IPS-18c (cell line): ENCODE results near the gene CADM1.

Experiments used
- H3K4me3 ChIP-seq: 2 replicates; pipeline ENCODE4 v1.7.0; 2013; ENCODE audit warnings: low read depth, mild to moderate bottlenecking, low read length, moderate library complexity; ENCODE audit not compliant: insufficient read depth
- H3K9me3 ChIP-seq: one replicate; pipeline ENCODE4 v1.6.1; 2013; ENCODE audit warnings: mild to moderate bottlenecking, low read length, moderate library complexity; ENCODE audit not compliant: control insufficient read depth, insufficient read depth

CADM1 gene

DNA sequence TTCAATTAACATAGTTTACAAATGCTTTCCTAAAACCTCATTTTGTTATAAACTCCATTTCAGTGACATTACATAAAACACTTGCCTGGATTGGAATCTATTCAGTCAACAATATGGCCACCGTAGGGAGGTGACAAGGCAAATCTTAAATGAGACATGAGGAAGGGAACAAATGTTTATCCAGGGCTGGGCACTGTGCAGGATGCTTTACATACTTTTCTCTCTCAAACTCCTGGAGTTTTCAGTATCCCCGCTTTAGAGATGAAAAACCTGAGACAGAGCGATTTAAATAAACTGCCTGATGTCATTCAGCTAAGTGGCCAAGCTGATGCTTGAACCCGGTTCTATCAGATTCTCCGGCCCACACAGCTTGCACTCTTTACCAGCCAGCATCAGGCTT is 259.9 kb downstream of the CADM1 start:
- Histone ChIP-seq H3K4me3 (no peak overlapping the region), H3K9me3 (no peaks in the 10 kb centered on the region)

DNA sequence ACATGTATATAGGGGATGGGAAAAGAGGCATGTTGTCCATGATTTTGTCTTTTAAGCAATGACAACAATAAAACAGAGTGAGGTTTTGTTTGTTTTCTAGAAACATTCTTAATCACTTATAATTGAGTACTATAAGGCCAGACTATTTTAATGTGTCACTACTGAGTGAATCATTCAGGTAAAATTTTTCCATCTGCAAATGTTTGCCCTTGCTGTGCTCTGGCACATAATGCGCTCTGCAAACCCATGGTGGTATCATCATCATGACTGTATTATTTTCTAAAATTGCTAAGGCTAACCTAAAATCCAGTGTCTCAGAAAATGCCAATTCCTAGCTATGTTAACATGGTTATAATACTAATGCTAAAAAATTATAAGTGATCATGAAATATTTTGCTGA is 261.2 kb downstream of the CADM1 start:
- no peaks in the 10 kb centered on the region for H3K9me3 ChIP-seq
- no peak overlapping the region for H3K4me3 ChIP-seq

DNA sequence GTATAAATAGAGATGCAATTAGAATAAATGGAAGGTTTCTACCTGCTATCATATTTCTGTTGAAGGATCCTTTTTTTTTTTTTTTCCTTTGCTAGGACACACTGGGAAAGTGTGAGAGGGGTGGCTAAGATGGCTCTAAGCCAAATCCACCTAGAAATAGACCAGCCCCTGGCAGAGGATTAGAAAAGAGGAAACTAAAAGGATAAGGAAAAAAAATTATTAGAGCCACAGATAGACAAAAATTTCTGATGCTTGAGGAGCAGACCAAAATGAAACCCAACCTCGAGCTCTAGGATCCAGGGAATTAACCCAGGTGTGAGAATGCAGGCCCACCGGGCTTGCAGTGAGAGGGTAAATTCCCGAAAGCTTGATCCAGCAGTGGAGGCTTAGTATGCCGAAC is 262.3 kb downstream of the CADM1 start:
- no peaks in the 10 kb centered on the region for H3K9me3 ChIP-seq
- H3K4me3 ChIP-seq, result no peak overlapping the region

DNA sequence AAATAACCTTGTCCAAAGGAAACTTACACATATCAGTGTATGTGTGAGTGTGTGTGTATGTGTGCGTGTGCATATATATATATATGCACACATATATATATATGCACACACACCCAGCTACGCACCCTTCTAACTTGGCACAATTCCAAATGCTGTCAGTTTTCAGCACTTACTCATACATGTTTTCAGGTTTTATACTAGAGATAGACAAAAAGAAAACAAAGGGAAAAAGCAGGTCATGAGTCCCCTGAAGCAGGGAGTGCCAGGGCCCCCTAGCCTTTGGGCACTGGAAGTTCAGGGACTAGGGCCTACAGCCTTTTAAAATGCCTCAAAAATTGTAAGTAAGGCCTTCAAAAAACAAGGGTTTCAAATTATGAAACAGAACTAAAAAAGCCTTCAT is 265.4 kb downstream of the CADM1 start:
- H3K4me3 ChIP-seq, result no peak overlapping the region
- H3K9me3 ChIP-seq, result no peaks in the 10 kb centered on the region

DNA sequence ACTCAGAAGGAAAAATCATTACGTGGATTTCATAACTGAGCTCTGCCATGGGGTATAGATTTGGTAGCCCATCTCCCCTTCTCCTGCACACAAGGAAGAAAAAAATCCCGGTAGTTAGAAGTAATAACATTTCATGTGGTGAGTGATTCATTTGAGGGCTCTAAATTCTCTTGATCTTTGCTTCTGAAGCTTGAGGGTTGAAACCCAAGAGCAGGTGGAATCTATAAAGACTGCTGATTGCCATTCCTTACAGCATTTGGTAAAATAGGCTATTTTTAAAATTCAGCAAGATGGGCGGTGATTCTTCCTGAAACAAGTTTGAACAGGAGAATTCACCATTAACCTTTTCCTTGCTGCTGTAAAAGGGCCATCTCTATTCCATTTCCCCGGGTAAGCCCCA is 266.1 kb downstream of the CADM1 start:
- no peak overlapping the region for H3K4me3 ChIP-seq
- H3K9me3 ChIP-seq, result no peaks in the 10 kb centered on the region

DNA sequence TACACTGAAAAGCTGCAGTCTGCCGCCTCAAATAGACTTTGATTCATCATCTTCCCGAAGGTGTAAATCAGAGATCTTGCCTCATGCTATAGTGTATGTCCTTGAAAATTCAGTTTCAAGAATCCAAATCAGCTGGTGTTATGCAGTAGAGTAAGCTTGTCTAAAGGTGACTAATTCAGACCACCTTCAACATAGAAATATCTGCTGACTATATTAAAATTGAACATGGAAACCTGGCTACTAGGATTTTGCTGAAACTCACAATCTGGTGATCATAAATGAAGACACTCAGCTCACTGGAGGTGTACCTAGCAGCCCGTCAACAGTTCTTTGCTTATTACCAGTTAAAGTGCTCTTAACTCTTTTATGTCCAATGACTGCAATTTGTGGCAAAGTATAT is 266.6 kb downstream of the CADM1 start:
- Histone ChIP-seq H3K9me3 (no peaks in the 10 kb centered on the region), H3K4me3 (no peak overlapping the region)

DNA sequence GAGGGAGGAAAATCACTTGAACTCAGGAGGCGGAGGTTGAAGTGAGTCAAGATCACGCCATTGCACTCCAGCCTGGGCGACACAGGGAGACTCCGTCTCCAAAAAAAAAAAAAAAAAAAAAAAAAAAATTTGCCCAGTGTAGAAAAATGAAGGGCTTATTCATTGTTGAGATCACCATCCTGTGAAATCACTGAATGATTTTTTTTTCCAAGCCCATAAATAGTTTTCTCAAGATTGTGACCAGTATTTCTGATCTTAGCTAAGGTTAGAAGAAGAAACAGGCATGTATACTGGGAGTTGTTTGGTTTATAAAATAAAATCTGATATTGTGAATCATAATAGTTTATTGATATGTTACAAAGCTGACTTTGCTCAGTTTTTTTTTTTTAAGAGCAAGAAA is 269.4 kb downstream of the CADM1 start:
- Histone ChIP-seq H3K4me3 (no peak overlapping the region), H3K9me3 (no peaks in the 10 kb centered on the region)

DNA sequence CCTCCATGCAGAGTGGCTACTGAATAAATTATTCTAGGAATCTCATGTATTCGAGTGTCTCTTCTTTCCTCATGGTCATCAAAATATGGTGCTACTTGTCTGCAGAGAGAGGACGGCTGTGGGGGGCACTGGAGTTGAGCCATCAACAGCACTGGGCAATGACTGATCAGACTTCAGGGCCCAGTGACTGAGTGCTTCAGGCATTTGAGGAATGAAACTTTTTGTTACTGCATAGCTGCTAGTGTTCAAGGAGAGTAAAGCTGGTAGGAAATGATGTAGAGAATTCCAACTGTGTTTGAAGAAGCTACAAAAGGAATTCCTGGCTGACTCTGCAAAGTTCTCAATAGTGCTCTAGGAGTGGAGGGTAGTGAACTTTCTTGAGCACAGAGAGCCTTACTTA is 277.7 kb downstream of the CADM1 start:
- Histone ChIP-seq H3K9me3 (no peaks in the 10 kb centered on the region), H3K4me3 (no peak overlapping the region)

DNA sequence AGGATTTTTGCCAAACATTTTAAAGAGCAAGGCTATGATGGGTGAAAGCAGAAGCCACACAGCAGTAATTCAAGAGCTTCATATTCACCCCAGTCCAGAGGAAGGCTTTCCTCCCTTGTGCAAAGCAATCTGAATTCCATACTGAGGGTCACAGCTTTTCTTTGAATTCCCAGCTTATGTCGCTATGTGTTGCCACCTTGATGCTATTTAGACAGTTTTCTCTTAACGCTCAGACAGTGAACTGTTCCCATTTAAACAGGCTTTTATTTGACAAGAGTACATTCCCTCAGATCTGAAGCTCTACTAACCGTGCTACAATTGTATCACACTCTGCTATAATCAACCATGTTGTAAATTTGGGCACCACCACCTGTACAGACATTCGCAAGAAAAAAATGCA is 279.7 kb downstream of the CADM1 start:
- no peak overlapping the region; the same call in 1 of the 2 replicates for H3K4me3 ChIP-seq
- H3K9me3 ChIP-seq, result no peaks in the 10 kb centered on the region

DNA sequence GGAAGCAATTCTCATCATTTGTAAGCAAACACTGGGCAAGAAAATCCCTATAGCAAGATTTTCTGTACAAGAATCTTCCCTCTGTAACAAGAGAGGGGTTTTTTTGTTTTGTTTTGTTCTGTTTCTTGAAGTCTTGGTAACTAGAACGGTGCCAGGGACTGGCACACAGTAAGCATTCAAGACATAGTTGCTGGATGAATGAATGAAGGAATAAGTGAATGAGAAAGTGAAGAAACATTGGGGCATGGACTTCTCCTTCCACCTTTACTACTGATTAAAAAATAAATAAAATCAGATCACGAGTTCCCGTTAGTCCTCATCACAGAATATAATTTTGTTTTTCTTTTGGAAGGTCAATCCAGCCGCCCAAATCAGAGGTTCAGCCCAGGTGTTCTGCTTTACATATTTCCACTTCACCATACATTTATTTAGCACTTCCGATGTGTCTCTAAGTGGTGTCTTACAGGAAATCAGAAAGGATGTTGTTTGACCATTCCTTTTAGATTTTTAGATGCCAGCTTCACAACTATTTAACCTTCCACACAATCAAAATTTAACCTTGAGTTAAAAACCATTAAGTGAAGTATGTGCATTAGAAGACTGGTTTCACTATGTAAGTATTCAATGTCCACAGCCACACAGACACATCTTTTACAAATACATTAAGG is 281.2 kb downstream of the CADM1 start:
- H3K4me3 ChIP-seq, result no peak overlapping the region

DNA sequence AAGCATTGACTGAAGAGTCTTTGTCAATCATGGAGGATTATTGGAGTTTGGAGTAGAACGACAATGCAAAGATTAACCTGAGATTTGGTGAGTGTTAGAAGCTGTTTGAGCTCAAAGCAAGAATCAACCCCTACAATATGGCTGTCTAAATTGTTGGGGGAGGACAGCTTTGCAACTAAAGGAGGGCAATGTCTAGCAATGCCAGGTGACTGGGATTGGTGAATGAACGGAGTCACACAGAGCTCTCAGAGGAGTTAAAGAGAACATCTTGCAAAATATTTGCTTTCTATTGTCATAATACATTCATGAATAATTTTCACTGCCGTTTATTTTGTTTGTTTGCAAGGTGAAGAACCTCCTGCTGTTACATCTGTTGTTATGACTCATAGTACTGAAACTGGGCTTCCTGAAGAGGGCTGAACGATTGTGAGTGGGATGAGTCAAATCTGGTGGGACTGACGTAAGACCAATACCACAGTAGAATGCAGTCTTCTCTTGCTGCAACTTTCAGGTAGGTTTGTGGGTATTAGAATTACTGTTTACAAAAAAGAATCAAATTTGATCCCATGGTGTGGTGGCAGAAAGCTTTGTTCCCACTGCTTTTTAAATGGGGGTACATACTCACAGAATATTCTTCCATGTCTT is 281.9 kb downstream of the CADM1 start:
- no peaks in the 10 kb centered on the region for H3K9me3 ChIP-seq
- H3K4me3 ChIP-seq, result no peak overlapping the region

More for the DNA sequence above, 281.2 kb downstream of the CADM1 start:
- no peaks in the 10 kb centered on the region for H3K9me3 ChIP-seq

DNA sequence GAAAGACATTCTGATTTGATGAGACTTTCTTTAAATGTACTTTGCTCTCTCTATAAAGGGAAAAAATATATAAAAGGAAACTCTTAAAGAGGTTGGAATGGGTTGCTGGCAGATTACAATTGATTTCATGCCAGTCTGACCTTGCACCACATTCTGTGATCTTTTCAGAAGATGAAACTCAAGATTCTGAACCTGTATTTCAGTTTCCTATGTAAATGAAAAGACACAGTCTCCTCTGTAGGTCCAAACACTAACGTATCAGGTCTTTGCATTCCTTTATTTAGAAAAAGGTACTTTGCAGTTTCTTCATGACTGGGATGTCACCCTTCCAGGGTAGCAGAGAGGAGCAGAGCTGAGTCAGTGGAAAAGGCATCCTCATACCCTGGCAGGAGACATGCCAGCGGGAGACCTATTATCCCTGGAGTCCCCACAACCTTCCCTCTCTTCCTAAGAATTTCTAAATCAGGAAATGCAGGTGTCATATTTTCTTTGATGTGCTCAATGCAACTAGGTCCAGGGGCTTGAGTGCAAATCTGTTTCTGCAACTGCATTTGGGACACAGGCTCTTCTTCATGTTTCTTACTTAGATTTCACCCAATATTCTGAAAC is 282.6 kb downstream of the CADM1 start:
- Histone ChIP-seq H3K9me3 (no peaks in the 10 kb centered on the region), H3K4me3 (no peak overlapping the region)

DNA sequence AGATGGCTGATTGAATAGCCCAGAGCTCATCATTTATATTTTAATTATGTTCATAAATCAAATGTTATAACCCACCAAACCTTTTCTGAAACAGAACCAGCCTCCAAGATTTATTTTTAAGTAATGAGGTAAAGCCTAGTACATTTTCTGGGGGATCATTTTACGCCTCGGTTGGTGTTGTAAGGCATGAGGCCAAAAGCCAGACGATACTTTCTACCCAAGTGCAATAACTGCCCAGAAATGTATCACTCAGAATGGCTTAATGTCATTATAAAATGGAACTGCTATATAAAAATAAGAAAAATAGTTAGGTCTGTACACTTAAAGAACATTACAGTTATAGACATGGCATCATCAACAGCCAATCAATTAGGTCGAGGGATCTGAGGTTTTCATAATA is 283.3 kb downstream of the CADM1 start:
- H3K9me3 ChIP-seq, result no peaks in the 10 kb centered on the region
- no peak overlapping the region for H3K4me3 ChIP-seq

DNA sequence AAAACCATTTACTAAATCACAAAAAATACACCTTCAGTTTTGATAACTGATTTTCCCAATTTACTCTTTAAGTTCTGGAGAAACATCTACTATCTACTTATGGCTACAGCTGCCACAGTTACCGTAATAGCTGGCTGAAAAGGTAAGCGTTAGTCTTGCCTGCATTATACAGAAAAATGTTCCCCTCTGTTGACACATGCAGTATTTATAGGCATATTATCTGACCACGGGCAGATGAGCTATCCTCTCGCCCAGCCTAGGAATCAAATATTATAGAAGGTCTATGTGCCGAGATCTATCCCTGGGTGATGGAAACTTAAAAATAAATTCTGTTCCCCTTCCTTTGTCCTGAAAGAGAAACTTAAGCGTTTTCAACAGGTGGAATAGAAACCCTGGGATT is 283.8 kb downstream of the CADM1 start:
- H3K9me3 ChIP-seq, result no peaks in the 10 kb centered on the region
- H3K4me3 ChIP-seq, result no peak overlapping the region

DNA sequence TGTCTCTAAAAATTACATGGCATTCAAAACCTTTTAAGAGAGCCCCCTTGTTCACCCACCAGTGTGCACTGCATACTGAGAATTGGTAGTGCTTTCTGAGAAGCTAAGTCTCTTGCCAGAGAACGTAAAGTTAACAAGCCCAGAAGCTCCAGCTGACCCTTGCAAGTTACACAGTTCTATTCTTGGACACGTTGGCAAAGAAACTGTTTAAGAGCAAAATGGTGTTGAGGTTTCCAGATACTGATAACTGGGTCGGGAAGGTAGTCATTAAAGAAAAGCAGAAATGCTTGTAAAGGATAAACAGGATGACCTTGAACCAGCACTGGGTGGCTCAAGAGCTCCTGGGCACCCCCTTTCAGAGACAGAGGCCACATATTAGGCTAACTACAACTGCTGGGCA is 284.8 kb downstream of the CADM1 start:
- Histone ChIP-seq H3K9me3 (no peaks in the 10 kb centered on the region), H3K4me3 (no peak overlapping the region)

DNA sequence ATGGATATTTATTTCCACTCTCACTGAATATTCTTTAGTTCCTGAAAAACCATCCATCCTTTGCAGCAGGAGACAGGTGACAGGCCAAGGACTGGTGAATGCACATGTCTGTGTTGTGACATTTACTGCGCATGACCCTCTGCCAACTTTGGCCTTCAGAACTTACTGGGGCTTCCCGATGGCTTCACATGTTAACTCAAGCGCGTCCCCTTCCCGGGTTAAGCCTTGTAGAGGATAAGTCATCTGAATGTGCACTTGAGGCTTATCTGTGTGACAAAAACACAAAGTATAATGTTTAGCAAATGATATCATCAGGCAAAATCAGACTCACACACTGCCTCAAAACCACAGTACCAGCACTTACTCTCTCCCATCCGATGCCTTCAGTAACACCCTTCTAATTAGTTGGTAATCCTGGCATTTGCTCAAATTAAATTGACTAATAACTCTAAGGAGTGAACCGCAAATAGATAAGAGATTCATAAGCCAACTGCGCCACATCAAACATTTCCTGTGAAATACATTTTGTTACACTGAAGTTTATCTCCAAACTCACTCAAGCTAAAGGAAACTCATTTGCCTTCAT is 286.4 kb downstream of the CADM1 start:
- H3K9me3 ChIP-seq, result no peaks in the 10 kb centered on the region
- H3K4me3 ChIP-seq, result no peak overlapping the region

DNA sequence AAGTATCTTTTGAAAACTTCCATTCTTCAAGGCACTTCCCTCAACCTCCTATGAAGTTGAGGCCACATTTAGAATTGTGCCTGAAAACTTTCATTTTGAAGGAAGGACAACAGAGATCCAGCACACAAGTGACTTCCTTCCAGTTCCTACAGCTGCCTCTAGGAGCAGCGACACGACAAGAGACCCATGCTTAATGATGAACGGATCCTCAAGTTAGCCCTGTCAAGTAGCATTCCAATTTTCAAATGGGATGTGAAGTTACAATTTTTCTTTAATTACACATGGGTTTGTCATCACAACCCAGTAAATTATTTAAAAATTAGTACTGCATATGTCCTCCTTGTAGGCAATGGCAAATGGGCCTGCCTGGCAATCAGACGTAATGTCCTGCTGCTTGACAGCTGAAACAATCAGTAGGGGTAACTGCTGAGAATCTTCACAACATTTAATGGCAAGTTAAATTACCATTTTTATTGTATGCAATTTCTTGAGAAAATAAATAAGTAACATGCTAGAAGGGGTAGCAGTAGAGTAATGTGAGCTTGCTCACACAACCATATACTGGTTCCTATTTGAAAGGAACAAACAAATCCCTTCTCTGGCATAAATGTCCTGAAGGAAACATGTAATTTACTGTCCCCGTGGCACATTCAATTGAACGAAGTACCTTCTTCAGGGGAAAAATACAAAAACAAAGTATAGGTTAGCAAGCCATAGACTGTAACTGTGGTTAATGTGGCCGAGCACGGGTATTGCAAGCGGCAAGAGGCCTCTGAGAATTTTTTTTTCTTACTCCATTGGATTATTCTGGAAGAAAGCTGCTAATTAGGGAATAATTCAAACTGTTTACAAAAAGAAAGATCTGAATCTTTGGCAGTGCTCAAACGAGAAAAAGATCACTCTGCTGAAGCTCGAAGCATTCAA is 288.3 kb downstream of the CADM1 start:
- H3K9me3 ChIP-seq, result no peaks in the 10 kb centered on the region
- no peak overlapping the region for H3K4me3 ChIP-seq
